GM23338 (cell line): ENCODE results near the gene DNAH10. TPM values are rescaled to one million over a fixed set of nuclear protein-coding genes. Genes with fewer than 3 reads are reported as not detected.

Experiments used
- ATAC-seq: fragments of 200-7000 bp; cut with Tn5 transposase; 3 replicates; pipeline ENCODE4 v1.9.1; 2020
- DNase-seq: peaks from one replicate; pipeline ENCODE4 v3.0.0-alpha.2; 2015; ENCODE audit warnings: low spot score
- H2AFZ ChIP-seq: fragments of 200-600 bp; sonication (generic); 2 replicates; pipeline ENCODE4 v1.8.0; 2016; ENCODE audit warnings: antibody characterized with exemption, mild to moderate bottlenecking, moderate library complexity
- H3F3A ChIP-seq: fragments of 200-600 bp; sonication (generic); replicated peaks from 2 replicates; pipeline ENCODE4 v1.8.0; 2017; ENCODE audit warnings: antibody characterized with exemption, mixed run types, low read depth
- H3K27ac ChIP-seq: fragments of 200-600 bp; sonication (generic); 2 replicates; pipeline ENCODE4 v1.6.1; 2016; ENCODE audit warnings: low read depth
- H3K27me3 ChIP-seq: fragments of 200-600 bp; sonication (generic); 2 replicates; pipeline ENCODE4 v1.8.0; 2016; ENCODE audit warnings: mild to moderate bottlenecking, mixed run types, moderate library complexity; ENCODE audit not compliant: insufficient read depth
- H3K36me3 ChIP-seq: fragments of 200-600 bp; sonication (generic); 2 replicates; pipeline ENCODE4 v1.8.0; 2016; ENCODE audit warnings: mild to moderate bottlenecking; ENCODE audit not compliant: insufficient read depth
- H3K4me1 ChIP-seq: fragments of 200-600 bp; sonication (generic); 2 replicates; pipeline ENCODE4 v1.8.0; 2016; ENCODE audit warnings: mild to moderate bottlenecking, moderate library complexity; ENCODE audit not compliant: insufficient read depth
- H3K4me2 ChIP-seq: fragments of 200-600 bp; sonication (generic); 2 replicates; pipeline ENCODE4 v1.7.1; 2017; ENCODE audit warnings: mixed run types
- H3K4me3 ChIP-seq: fragments of 200-600 bp; sonication (generic); 2 replicates; pipeline ENCODE4 v1.6.1; 2016; ENCODE audit warnings: mixed run types
- H3K79me2 ChIP-seq: fragments of 200-600 bp; sonication (generic); replicated peaks from 2 replicates; pipeline ENCODE4 v1.8.0; 2017; ENCODE audit warnings: mild to moderate bottlenecking; ENCODE audit not compliant: insufficient read depth
- H3K9me2 ChIP-seq: fragments of 200-600 bp; sonication (generic); 2 replicates; pipeline ENCODE4 v1.8.0; 2017; ENCODE audit not compliant: insufficient read depth
- H4K20me1 ChIP-seq: fragments of 200-600 bp; sonication (generic); replicated peaks from 2 replicates; pipeline ENCODE4 v1.8.0; 2017; ENCODE audit warnings: mild to moderate bottlenecking; ENCODE audit not compliant: insufficient read depth
- H3K27ac Mint-ChIP-seq: 2 replicates; pipeline ENCODE4 v1.8.0; 2020; ENCODE audit warnings: inconsistent platforms, mild to moderate bottlenecking, moderate library complexity, mixed read lengths
- H3K27me3 Mint-ChIP-seq: 3 replicates; pipeline ENCODE4 v1.8.0; 2022; ENCODE audit warnings: low read depth, mild to moderate bottlenecking, moderate library complexity, mixed read lengths, inconsistent platforms; ENCODE audit not compliant: insufficient read depth, poor library complexity
- H3K36me3 Mint-ChIP-seq: 3 replicates; pipeline ENCODE4 v1.8.0; 2021; ENCODE audit warnings: low read depth, mild to moderate bottlenecking, inconsistent platforms, moderate library complexity, mixed read lengths
- H3K4me1 Mint-ChIP-seq: 3 replicates; pipeline ENCODE4 v1.8.0; 2020; ENCODE audit warnings: mild to moderate bottlenecking, inconsistent platforms, mixed read lengths
- H3K4me3 Mint-ChIP-seq: 3 replicates; pipeline ENCODE4 v1.8.0; 2021; ENCODE audit warnings: moderate library complexity, mild to moderate bottlenecking, inconsistent platforms, mixed read lengths
- H3K9me3 Mint-ChIP-seq: 3 replicates; pipeline ENCODE4 v1.8.0; 2020; ENCODE audit warnings: moderate library complexity, mild to moderate bottlenecking, inconsistent platforms, mixed read lengths
- CTCF ChIP-seq, 2 experiments: fragments of 200-600 bp in 1 of 2; sonication (generic) in 1 of 2; conservative IDR thresholded peaks; 2 replicates each; pipeline versions ENCODE4 v1.5.1 to v1.6.1; 2016 to 2017; ENCODE audit warnings: antibody characterized with exemption in 2 of 2, low read depth in 2 of 2, mild to moderate bottlenecking in 2 of 2, moderate library complexity in 1 of 2
- JUNB ChIP-seq: IDR thresholded peaks from one replicate; pipeline ENCODE4 v1.6.1; 2016; ENCODE audit warnings: antibody characterized with exemption; ENCODE audit not compliant: unreplicated experiment
- NANOG ChIP-seq: IDR thresholded peaks from 2 replicates; pipeline ENCODE4 v1.6.1; 2016; ENCODE audit warnings: antibody characterized with exemption, borderline replicate concordance
- ZNF331 ChIP-seq: fragments of 250-450 bp; sonication (Bioruptor Pico); IDR thresholded peaks from 2 replicates; pipeline ENCODE4 v1.5.0; 2020; ENCODE audit warnings: low read depth, mild to moderate bottlenecking, moderate library complexity
- ZNF462 ChIP-seq: fragments of 250-450 bp; sonication (Bioruptor Pico); IDR thresholded peaks from 2 replicates; pipeline ENCODE4 v1.5.0; 2020; ENCODE audit warnings: mild to moderate bottlenecking, moderate library complexity
- polyA plus RNA-seq: library from polyadenylated mRNA; unstranded; fragments of >200 nt; fragmentation: Nextera tagmentation; extraction: Ambion mirVana; gene quantifications from 2 replicates; pipeline ENCODE4 v1.2.1, GENCODE V29; 2016
- total RNA-seq: library from RNA; depleted of rRNA; stranded (reverse); fragments of >200 nt; shearing (Covaris generic); gene quantifications from 2 replicates; pipeline ENCODE4 v1.2.3, GENCODE V29; 2014

DNAH10 gene
- total and polyA plus RNA-seq, 2 experiments from 2014 or later, result 0.03 TPM

GRCh38 chr12:123879691-123880090 is 117.6 kb downstream of the DNAH10 start (continued):
- TF ChIP-seq ZNF462 (CRISPR knock-in tag), result no peak

GRCh38 chr12:123882161-123882705 is 120.1 kb downstream of the DNAH10 start:
- H3K36me3 ChIP-seq, result no peaks in the 10 kb centered on the region
- no peak overlapping the region for H3K27ac Mint-ChIP-seq
- H3F3A ChIP-seq, result no peaks in the 10 kb centered on the region
- no peaks in the 10 kb centered on the region for H3K36me3 Mint-ChIP-seq
- H3K9me2 ChIP-seq, result no peaks in the 10 kb centered on the region
- no peaks in the 10 kb centered on the region for H3K4me1 Mint-ChIP-seq
- H3K4me3 Mint-ChIP-seq, result no peak overlapping the region
- no peaks in the 10 kb centered on the region for H3K9me3 Mint-ChIP-seq
- no peak for DNase-seq
- H3K27ac ChIP-seq, result no peak overlapping the region
- no peak overlapping the region for H3K4me2 ChIP-seq
- ATAC-seq, result no peak
- H2AFZ ChIP-seq, result no peak overlapping the region
- H3K79me2 ChIP-seq, result no peaks in the 10 kb centered on the region
- H3K27me3 Mint-ChIP-seq, result peaks cover 5% of the 10 kb centered on the region
- H3K27me3 ChIP-seq, result no peaks in the 10 kb centered on the region
- H3K4me1 ChIP-seq, result no peaks in the 10 kb centered on the region
- H3K4me3 ChIP-seq, result no peak overlapping the region
- H4K20me1 ChIP-seq, result no peaks in the 10 kb centered on the region
- TF ChIP-seq CTCF (conservative IDR thresholded peaks at IDR 0.05; ENCODE audit: low read depth in 2 of 2) (no peak), ZNF331 (no peak), ZNF462 (CRISPR knock-in tag) (no peak), JUNB (no peak), NANOG (no peak)
